Measurements from ENCODE around the gene TMEM168.

The TMEM168 gene

GRCh38 chr7:112715525-112715924 is 74.7 kb downstream of the TMEM168 start:
- DNase-seq (ENCODE audit: low spot score), result no peak

- no peak for DNase-seq (ENCODE audit: low spot score)
Measured at GRCh38 chr7:112714917-112715316, 75.3 kb downstream of the TMEM168 start.
